GM21360 (cell line): ENCODE data around the gene RNF207.
"Not testable (repeated sequence)": the region's sequence is repeated elsewhere in the genome, so short reads cannot be mapped to it uniquely, and the experiment has no call there.

Experiments used
- ATAC-seq: cut with Tn5 transposase; IDR thresholded peaks from one replicate; pipeline ENCODE4 v1.9.1; 2021; ENCODE audit warnings: mild to moderate bottlenecking, moderate library complexity; ENCODE audit not compliant: unreplicated experiment

RNF207 gene

DNA sequence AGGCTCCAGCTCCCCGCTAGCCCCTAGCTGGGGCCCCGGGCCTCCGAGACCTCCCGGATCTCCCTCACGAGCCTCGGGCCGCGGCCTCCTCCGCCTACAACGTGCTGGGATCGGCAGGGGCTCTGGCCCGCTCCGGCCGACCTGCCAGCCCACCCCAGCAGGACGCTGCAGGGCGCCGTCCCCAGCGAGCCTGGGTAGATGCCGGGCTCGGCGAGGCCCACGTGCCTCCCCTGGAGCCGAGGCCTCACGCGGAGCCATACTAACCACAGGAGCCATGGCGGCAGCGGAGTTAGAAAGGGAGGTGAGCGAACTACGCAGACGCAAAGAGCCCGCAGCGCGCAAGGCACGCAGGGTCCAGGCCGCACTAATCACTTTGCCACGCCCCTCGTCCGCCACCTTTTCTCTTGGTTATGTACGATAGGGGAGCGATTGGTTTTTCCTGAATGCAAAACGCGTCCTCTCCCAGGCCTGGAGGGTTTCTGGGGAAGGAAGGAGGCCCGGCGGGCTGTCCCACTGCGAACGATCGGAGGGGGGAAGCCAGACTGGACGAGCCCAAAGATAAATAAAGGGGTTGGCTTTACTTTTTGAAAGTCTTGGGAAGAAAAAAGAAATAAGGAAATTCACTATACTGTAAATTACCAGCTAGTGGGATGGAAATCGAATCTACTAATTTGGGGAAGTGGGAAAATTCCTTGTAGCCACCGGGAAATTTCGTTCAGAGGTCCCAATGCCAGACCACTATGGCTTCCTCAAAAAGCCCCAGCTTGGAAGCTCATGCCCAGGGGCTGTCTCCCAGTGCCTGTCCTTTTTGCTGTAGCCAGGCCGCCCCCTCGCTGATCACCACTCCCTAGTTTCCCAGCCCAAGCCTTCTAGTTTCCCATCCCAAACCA is 6.4 kb upstream of the RNF207 start, which contains the start of gene RPL22:
RPL22 (minus strand) TSS at position 298 of the 890 bp plus-strand sequence; CDS start at position 276, 22 bp downstream.
- peak; percentile 96 for ATAC-seq

DNA sequence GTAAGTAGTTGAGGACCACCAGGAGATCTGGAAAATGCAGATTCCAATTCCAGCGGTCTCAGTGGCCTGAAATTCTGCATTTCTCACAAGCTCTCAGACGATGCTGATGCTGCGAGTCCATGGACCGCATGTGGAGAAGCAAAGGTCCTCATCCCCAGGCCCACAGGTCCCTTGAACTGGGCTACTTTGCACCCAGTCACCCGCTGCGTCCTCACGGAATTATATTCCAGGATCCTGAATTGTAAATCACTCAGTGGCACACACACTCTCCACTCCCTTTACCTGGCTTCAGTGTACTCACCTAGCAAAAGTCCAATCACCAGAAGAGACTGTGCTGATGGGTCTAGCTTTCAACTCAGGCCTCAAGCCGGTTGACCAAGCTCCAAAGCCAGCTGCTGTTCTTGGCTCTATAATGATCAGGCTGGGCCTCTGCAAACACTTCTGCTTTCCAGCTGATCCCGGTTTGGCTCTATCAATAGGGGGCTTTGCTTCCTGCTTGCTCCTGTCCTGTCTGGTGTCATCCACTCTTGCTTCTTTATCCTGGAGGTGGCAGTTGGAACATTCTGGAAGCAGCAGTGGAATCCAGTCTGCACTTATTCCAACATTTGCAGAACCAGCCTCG is 5.6 kb upstream of the RNF207 start:
- ATAC-seq, result no peak

DNA sequence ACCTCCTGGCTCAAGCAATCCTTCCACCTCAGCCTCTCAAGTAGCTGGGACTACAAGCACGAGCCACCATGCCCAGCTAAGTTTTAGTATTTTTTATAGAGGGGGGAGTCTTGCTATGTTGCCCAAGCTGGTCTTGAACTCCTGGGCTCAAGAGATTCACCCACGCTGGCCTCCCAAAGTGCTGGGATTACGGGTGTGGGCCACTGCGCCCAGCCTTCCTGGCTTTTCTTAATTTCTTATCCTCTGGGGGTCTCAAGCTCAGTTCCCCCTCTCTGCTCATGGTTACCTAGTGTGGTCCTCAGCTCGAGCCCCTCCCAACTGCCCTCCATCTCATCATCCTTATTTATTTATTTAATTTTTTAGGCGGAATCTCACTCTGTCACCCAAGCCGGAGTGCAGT is 3.7 kb upstream of the RNF207 start:
- no peak for ATAC-seq

DNA sequence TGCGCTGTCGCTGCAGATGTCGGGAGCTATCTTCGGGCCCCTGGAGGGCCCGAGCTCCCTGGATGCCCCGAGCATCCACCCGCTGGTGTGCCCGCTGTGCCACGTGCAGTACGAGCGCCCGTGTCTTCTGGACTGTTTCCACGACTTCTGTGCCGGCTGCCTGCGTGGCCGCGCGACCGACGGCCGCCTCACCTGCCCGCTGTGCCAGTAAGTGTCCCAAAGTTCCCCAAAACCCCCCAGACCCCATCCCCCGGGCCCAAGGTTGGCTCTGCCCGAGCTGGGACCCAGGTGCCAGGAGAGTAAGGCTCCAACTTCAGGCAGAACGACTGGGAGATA is 569 bp downstream of the RNF207 start:
- ATAC-seq, result no peak

DNA sequence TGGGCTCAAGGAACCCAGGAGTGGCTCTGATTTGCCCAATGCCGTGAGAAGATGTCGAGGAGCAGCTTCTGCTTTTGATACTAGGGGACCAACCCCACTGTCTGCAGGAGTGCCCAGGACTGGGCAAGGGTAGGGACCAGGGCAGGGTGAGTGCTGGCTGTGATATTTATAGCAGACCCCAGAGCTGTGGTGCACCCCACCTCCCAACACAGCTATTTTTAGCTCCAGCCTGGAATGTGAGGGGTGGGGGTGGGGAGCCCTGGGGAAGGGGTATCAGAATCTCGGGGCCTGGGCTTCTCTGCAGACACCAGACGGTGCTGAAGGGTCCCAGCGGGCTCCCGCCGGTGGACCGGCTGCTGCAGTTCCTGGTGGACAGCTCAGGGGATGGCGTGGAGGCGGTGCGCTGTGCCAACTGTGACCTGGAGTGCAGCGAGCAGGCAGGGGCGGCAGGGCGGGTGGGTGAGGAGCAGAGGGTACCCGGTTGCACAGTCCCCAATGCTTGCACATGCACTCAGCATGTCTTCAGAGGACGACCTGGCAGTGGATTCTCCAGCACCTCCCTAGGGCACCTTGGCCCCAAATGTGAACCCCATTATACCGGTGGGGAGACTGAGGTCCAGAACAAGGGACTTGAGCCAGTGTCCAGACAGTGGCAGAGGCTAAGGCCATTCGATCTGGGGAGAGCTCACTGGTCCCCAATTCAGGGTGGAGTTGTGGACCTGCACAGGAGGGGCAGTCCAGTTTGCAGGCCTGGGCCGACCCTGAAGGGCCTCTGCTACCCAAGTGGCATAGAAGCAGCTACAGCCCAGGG is 1.4 kb downstream of the RNF207 start:
- no peak for ATAC-seq

DNA sequence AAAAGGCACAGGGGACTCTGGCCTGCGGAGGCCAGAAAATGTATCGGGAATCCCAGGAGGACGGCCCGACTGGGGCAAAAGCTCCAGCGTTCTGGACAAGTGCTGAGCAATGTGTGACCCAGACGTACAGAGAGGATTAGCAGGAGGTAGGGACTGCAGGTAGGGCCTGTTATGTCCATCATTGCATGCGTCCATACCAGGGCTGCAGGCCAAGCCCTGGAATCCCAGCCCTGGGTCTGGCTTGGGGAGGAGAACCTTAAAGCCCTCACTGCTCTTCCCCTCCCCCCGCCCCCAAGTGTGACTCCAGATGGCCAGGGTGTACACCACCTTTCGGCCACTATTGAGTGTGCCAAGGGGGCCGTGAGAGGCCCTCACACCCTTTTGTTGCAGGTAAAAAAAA is 2.0 kb downstream of the RNF207 start:
- no peak for ATAC-seq

DNA sequence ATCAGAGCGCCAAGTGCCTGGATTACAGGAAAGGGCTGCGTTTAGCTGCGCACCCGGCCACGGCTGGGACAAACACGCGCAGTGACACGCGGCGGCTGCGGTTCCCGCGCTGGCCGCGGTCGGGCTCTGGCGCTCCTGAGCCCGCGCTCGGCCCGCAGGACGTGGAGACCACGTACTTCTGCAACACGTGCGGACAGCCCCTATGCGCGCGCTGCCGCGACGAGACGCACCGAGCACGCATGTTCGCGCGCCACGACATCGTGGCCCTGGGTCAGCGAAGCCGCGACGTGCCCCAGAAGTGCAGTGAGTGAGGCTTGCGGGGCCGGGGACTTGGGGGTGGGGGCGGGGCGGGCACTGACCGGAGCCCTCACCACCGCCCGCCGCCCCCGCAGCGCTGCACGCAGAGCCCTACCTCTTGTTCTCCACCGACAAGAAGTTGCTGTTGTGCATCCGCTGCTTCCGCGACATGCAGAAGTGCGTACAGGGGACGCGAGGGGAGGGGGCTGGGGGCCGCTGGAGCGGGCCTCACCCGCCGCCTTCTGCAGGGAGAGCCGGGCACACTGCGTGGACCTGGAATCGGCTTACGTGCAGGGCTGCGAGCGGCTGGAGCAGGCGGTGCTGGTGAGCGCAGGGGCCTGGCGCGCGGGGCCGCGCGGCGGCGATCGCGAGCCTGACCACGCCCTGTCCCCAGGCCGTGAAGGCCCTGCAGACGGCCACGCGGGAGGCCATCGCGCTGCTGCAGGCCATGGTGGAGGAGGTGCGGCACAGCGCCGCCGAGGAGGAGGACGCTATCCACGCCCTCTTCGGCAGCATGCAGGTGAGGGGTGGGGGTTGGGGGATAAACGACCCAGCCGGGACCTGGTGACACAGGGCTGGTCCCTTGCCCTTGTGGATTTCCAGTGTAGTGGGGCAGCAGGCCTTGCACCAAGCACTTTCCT is 3.1 kb downstream of the RNF207 start:
- no peak for ATAC-seq

DNA sequence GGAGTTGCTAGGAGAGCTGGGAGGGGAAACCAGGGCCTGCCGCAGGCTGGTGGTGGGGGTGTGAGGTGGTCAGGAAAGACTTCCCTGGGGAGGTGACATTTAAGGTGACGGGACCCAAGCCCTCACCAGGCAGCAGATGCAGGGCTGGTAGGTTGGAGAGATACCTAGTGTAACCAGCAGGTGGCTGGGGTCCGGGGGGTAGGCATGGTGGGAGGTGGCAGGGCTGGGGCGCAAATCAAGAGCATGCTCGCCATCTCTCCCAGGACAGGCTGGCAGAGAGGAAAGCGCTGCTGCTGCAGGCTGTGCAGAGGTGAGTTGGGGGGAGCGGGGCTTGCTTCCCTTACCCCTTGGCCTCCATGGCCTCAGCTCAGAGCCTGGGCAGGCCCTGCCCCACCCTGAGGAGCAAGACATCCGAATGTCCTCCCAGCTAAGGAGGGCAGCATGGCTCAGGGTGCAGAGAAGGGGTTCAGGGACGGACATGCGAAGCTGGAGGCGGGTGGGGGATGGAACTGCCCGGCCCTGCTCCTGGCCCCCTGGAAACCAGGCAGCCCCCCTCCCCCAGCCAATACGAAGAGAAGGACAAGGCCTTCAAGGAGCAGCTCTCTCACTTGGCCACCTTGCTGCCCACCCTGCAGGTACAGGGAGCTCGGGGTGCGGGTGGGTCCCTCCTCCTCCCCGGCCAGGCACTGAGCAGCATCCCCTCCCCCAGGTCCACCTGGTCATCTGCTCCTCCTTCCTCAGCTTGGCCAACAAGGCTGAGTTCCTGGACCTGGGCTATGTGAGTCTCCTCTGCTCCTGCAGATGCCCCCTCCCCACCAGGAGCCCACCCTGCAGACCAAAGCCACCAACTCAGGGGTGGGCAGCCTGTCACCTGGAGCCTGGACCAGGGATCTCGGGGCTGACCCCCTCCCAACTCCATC is 4.0 kb downstream of the RNF207 start:
- ATAC-seq, result no peak

DNA sequence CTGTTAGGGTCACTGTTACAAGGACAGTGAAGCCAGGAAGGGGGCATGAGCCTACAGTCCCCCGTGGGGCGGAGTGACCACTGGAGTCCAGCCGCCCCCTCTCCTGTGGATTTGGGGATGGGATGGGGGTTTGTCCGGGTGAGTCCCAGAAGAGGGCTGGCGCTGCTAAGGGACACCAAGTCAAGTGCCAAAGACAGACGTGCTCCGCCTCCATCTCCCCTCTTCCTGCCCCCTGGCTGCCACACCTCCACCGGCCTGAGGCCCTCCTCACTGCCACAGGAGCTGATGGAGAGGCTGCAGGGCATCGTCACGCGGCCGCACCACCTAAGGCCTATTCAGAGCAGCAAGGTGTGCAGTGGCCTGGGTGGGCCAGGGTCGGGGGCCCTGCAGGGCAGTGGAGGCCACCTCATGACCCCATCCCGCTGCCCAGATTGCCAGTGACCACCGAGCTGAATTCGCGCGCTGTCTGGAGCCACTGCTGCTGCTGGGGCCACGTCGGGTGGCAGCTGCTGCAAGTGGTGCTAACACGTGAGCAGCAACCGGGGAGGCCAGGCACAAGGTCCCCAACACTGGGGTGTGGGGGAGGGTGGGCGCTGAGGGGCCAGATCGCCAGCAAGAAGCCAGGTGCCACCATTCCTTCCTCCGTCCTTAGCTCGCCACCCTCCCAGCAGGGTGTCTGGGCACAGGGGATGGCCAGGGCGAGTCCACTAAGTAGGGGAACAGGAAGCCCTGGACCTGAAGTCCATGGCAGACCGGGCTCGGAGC is 4.9 kb downstream of the RNF207 start:
- ATAC-seq, result no peak

DNA sequence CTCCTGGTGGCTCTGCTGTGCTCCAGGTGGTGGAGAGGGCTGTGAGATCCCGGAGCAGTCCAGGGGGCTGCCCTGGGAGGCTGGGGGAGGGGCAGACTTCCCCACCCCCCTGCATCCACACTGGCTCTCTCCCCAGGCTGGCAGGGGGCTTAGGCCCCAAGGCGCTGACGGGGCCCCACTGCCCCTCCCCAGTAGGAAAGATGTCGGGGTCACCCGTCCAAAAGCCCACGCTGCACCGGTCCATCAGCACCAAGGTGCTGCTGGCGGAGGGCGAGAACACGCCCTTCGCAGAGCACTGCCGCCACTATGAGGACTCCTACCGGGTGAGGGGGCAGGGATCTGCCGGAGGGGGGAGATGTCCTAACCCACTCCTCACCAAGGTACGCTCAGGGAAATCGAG is 5.8 kb downstream of the RNF207 start:
- ATAC-seq, result no peak

DNA sequence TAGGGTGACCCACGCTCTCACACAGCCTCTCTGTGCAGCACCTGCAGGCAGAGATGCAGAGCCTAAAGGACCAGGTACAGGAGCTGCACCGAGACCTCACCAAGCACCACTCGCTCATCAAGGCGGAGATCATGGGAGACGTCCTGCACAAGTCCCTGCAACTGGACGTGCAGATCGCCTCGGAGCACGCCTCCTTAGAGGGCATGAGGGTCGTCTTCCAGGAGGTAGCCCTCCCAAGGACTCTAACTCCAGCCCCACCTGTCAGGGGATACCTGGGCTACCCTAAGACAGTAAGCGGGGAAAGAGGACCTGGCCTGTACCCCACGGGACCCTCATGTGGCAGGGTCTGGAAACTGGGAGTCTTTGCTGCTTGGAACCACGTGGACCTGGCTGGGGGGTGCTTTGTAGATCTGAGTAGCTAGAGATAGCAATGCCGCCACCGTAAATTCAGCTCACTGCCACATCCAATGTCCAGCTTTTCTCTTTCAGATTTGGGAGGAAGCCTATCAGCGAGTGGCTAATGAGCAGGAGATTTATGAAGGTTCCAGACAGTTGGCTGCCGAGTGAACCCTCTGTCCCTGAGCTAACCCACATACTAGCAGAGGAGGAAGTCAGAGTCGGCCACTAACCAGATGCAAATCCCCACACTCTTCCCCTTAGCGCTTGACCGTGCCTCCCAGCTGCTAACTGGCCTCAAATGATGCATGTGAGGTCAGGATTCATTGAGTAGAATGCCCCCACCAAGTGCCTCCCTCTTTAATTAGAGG is 6.5 kb downstream of the RNF207 start:
- no peak for ATAC-seq

DNA sequence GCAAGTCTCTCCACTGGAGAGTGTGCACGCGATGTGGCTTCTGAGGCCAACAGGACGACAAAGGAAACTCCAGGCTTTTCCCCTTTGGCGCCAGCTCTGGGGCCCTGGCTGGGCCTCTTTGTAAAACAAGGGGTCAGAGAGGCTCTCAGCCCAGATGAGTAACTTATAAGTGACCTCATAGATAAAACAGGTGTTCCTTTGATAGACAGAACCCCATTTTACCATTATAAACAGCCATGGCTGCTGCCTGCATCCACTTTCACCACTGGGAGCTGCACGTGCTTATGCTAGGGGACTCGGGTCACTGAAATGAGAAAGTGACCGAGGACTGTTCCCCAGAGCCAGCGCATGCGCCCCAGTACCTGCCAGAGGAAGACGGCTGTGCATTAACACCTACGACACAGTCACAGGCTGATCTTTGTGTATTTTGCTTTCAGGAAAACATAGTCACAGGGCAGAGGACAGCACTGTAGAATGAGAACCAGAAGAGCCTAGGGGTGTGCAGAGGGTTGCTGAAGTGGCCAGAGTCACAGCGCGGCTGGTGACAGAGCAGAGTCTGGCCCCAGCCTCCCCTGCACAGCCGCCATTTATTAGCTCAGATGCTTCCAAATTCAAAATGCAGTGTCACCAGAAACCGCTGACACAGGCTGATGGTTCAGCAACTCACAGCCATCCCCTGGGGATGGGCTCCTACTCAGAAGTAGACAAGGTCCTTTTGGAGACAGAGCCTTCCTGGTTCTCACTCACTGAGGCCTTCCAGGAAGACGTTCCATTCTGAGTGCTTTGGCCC is 12.7 kb downstream of the RNF207 start:
- no peak for ATAC-seq

DNA sequence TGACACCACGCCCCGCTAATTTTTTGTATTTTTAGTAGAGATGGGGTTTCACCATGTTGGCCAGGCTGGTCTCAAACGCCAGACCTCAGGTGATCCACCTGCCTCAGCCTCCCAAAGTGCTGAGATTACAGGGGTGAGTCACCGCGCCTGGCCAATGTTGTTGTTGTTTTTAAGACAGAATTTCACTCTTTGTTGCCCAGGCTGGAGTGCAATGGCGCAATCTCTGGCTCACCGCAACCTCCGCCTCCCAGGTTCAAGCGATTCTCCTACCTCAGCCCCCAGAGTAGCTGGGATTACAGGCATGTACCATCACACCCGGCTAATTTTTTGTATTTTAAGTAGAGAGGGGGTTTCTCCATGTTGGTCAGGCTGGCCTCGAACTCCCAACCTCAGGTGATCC is 13.7 kb downstream of the RNF207 start:
- ATAC-seq, result not testable (repeated sequence)

DNA sequence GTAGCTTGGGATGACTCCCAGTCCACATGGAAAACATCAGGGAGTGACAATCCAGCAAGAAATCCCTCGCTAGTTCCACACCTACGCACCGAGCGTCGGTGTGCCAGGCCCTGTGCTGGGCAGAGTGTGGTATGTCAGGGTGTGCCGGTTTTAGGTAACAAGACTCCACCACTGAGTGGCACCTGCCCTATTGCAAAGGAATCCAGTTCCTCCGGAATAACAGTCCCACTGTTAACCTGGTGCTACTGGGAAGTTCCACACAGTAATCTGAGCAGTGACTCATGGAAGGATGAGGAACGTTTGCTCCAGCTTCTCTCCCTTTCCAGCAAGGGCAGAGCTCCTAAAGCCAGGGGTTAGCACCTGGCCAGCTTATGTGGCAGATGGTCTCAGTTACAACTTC is 14.3 kb downstream of the RNF207 start:
- no peak for ATAC-seq

DNA sequence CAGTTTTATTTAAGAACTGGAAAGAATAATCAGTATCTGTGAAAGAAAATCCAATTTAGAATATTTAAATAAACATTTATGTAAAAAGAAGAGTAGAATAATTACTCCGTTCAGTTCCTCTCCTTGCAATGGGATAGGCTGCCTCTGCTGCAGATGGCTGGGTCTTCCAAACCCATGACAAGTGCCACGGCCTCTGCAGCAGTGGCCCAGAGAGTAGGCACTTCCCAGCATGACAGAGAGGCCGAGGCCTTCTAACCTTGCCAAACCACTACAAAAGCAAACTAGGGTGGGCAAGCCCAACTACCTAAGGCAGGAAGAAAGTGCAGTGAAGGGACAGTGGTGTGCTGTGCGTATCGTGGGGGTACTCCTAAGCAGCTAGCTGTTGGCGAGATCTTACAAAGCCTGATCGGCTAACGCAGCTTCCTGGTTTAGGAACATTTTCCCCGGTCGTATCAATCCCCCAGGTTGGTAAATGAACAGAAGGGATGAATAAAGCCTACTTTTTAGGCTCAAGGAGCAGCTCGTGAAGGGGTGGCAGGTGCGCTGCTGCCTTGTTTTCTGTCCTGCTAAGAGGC is 15.4 kb downstream of the RNF207 start:
- ATAC-seq, result no peak

DNA sequence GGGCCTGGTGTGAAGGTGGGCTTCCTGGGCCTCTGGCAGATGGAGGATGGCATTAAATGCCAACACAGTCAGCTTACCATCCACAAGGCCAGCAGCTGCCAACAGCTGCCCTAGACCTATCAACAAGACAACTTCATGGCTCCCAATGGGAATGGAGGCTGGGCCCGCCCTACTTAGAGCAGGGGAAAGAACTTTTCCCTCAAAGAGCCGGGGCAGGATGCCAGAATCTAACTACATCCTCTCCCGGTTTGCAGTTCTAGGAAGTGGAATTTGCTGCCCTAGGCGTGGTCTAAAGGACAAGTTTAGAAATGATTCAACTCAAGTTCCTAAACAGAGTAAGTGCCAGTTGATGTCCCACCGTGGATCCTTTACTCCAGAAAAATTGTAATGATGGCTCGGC is 16.7 kb downstream of the RNF207 start:
- no peak for ATAC-seq

DNA sequence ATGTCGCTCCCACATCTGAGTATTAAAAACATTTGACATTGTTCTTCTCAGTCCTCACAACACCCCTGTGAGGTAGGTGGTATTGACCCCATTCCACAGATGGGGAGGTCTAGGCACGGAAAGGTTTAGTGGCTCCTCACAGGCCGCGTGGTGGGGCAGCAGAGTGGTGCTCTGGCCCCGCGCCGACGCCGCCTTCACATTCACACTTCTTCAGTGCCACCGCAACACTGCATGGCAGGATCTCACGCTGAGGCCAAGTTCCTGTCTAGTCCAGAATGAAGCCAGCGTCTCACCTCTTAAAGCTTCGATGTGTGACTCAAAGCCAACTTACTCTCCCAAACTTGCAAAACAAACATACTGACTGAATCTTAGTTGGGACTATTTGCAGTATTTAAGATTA is 17.7 kb downstream of the RNF207 start:
- ATAC-seq, result no peak
